DMS53 treated with DMSO at 0.1 percent for 48 hours (cell line): Measurements from ENCODE around the gene ZNF296.
A peak's percentile ranks its signal among the peaks of the same experiment; 100 is the strongest.
"Not testable (repeated sequence)": the region's sequence is repeated elsewhere in the genome, so short reads cannot be mapped to it uniquely, and the experiment has no call there.

ENCODE experiments used
- DNase-seq: peaks from one replicate; lab custom pipeline; 2025; ENCODE audit not compliant: unreplicated experiment; lab: John Stamatoyannopoulos, UW

Gene ZNF296

DNA sequence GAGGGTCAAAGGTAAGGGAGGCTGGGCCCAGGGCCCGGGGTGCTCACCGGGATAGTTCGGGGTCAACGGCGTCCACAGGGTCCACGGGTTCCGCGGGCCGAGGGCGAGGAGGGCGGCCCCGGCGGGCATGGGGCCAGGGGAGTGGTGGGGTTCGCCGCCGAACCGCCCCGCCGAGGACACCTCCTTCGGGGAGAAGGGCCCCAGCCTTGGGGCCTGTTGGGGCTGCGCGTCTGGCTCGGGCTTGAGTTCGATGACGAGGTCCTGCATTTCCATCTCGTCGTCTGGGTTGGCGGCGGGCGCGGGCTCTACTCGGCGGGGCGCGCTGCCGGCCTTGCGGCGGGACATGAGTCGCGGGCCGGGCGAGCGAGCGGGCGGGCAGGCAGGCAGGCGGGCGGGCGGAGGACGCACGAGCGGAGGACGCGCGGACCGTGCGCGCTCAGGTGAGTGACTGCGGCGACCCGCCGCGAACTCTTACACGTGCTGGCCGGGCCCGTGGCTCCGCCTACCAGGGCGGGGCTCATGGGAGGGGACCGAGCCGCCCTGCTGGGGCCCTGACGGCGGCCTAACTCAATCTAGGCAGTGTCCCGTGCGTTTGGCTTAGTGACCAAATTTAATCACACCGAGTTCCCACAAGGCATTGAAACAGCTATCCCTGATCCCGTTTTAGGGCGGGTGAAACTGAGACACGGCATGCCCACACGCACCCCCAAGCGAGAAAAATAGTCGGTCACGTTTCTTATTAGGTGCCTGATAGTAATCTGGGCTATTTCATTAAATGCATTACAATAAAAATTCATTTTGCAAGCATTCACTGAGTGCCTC lies at the start of gene ZNF296:
Gene ZNF296 (minus strand): TSS at position 450 of the 822 bp plus-strand sequence. CDS start 105 bp downstream, at position 345.
- DNase-seq: peak; percentile 41

DNA sequence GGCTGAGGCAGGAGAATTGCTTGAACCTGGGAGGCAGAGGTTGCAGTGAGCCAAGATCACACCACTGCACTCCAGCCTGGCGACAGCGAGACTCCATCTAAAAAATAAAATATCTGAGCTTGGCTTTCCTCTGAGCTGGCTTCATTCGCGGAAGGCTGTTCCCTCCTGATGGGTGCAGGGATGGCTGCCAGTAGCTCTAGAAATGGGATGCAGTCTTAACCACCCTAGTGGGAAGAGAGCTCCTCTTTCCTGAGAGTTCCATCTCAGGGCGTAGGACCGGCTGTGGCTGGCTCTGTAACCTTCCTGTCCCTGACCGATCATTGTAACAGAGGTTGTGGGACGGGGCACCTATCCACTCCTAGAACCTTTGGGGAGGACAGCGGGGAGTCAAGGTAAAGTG lies 49.1 kb upstream of the ZNF296 start:
- DNase-seq: no peak

DNA sequence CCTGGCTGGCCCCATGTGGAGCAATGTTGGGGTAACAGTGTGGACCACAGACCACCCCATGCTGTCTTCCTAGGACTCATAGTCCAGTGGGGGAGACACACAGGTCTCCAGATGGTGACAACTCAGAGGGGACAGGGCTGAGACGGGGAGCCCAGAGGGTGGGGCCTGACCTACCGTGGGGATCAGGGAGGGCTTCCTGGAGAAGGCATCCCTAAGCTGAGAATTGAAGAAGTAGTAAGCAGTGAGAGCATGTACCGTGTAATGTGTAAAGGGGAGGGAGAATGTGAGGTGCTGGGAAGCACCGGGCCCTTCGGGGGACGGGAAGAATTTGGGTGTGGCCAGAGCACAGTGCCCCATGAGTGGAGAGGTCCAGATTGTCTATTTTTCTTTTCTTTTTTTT lies 47.7 kb upstream of the ZNF296 start:
- DNase-seq: no peak

DNA sequence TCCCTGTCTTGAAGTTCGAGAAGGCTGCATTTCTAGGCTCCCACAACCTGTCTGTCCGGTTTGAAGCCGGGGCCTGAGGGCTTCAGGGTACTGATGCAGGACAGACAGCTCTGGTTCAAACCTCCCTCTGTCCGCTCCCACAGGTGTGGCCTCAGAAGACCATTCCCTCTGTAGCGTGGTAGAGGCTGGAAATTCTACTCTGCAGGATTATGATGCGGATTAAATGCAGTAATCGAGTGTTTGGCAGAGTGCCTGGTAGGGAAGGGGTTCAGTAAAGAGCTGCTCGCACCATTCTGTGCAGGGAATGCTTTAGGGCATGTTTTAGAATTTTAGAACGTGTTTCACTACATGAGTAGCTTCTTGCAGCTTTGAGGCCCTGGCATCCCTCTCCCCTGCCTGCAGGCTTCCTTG lies 47.2 kb upstream of the ZNF296 start:
- DNase-seq: no peak

DNA sequence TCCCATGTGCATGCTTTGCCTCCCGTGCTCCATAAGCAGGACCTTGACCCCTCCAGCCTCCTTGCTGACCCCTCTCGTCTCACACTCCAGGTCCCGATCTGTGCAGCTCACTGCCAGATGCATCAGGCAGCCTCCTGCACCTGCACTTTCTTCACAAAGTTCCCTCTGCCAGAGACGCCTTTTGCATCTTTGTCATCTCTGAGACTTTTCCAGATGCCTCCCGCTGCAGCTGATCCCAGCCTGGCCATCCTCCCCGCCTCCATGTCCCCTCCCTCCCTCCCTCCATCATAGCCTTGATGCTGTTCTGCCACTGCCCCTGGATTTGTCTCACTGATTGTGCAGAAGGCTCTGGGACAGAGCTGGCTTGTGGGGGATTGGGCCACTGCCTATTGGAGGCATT lies 46.6 kb upstream of the ZNF296 start:
- no peak for DNase-seq

DNA sequence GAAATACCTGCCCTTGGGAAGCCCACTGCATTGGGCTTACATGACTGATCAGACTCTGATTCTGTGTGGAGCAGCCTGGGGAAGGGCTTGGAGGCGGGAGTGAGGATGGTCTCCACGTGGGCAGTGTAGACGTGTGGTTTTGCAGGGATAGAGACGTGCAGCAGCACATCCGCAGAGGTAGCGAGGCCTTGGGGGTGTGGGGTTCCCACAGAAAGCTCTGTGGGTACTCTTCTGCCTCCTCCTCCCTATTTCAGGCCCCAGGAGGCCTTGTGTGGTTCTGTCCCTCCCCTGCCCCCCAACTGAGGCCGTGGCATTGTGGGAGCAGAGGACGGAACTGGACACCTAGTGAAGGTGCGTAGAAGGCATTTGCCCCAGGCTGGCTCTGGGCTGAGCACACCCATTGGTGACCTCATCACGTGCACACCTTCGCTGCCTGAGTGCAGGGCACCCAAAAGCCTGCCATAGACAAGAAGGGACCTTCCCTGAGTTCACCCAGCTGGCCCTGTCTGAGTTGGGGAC lies 45.6 kb upstream of the ZNF296 start:
- DNase-seq: no peak

DNA sequence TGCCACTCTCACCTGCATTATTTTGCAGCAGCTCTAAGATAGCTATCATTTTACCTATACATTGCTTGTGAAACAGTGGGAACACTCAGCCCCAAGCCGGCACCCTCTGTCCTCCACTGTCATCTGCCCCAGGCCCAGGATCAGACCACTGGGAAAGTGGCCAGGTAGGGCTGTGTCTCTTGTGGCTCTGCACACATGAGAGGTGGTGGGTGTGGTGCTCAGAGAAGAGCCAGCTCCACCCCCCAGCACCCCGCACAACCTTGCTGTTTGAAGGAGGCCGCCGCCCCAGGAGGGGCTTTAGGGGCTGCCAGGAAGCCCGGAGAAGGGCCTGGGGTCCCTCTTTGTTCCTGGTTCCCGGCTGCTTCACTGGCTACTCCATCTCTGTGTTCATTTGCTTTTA lies 43.3 kb upstream of the ZNF296 start:
- DNase-seq: no peak

DNA sequence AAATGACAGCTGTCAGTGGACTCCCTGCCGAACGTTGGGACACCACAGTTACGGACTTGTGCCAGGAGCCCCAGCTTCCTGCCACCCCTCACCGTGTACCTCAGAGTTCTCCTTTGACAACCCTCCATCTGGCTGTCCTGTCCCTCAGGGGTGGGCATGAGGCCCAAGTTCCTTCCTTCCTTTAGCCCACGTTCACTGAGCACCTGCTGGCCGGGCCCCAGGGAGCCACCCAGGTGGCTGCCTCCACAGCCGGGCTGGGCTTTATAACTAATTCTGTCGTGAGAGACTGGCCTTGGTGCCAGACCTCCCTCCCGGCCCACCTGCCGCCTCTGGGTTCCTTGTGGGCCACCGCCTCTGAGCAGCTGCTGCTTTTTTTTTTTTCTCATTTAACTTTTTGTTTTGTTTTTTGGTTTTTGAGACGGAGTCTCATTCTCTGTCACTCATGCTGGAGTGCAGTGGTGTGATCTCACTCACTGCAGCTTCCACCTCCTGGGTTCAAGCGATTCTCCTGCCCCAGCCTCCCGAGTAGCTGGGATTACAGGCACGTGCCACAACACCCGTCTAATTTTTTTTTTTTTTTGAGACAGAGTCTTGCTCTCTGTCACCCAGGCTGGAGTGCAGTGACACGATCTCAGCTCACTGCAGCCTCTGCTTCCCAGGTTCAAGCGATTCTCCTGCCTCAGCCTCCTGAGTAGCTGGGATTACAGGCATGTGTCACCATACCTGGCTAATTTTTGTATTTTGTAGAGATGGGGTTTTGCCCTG lies 42.5 kb upstream of the ZNF296 start:
- DNase-seq: not testable (repeated sequence)

DNA sequence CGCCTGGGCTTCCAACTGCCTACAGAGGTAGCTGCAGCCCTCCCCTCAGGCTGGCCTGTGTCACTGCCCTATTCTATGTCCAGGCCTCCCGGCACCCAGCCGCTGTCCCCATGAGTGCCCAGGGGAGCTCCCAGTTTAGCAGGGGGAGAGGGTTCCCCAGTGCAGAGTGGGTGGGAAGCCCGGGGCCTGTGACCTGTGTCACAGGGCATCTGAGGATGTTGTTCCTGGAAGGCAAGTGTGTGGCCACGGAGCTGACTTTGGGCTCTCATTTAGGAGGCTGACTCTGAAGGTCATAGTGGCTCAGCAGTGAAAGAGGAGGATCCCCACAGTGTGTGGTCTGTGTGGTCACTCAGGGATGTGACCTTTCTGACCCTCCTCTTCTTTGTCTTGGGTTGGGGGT lies 41.8 kb upstream of the ZNF296 start:
- DNase-seq: no peak

DNA sequence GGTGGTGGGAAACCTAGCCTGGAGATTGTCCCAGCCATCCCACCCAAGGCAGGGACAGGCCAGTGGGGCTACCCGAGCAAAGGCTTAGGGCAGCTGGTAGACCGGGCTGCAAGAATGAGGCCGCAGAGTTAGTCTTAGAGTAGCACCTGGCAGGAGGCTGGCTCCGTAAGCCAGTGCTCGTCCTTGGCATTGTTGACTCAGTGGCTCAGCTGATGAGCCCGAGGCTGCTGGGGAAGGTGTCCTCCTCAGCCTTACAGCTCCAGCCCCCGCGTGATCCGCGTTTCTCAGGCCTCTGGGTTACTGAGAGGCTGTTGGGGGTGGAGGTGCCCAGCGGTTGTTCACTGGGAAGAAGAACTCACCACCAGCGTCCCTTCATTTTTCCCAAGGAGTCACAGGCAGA lies 41.4 kb upstream of the ZNF296 start:
- peak; percentile 16 for DNase-seq

DNA sequence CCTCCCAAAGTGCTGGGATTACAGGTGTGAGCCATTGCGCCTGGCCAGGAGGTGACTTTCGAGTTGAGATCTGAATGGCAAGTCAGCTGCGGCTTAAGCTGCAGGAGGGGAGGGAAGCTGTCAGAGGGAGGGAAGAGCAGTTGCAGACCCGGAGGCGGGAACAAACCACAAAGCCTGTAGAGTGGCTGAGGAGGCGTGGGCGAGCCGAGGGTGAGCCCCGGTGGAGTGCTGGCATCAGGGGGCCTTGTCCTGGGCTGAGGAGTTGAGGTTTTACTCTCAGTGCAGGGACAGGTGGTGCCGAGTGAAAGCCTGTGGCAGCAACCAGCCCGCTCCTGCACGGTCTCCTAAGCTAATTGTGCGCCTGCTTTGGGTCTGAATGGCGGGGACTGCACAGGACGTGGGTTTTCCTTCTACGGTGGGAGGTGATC lies 40.9 kb upstream of the ZNF296 start:
- DNase-seq: no peak

DNA sequence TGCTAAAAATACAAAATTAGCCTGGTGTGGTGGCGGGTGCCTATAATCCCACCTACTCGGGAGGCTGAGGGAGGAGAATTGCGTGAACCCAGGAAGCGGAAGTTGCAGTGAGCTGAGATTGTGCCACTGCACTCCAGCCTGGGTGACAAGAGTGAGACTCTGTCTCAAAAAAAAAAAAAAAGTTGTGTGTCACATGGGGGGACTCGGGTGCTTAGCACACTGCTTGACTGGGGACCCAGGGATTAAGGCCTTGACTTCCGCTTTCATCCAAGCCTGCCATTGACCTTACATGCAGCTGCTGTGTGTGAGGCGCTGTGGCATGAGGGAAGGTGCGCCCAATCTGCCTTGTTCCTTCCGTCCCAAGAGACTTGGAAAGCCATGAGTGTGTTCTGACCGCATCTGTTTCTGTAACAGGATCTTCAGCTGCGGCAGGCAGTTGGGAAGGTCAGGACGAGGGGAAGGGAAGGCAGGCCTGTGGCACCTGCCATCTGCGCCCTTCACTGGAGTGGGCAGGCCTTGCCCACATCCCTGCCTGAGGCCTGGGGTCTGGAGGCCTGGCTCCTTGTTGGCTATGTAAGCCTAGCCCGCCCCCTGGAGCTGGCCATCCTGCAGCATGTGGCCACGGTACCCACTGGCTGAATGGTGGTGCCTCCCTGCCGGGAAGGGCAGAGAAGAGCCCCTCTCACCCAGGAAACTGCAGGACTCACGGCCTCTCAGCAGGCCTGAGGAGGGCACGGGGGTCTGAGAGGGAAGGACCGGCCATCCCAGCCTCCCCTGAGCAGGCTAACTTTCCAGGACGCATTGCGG lies 39.7 kb upstream of the ZNF296 start:
- no peak for DNase-seq

DNA sequence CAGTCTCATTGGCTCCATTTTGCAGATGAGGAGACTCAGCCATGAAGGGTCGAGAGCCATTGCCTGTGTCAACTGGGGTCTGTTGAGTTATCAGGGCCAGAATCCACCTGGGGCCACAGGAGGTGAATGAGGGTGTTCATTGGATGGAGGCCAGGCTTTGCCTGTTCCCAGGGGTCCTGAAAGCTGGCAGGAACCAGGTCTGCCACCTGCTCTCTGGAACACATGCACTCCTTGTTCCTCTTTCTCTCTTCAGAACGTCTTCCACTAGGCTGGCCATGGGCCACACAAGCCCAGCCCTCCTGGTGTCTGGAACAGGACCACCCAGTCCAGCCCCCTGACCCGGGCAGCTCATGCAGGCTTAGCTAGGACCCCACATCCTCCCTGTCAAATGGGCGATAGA lies 37.8 kb upstream of the ZNF296 start:
- no peak for DNase-seq

DNA sequence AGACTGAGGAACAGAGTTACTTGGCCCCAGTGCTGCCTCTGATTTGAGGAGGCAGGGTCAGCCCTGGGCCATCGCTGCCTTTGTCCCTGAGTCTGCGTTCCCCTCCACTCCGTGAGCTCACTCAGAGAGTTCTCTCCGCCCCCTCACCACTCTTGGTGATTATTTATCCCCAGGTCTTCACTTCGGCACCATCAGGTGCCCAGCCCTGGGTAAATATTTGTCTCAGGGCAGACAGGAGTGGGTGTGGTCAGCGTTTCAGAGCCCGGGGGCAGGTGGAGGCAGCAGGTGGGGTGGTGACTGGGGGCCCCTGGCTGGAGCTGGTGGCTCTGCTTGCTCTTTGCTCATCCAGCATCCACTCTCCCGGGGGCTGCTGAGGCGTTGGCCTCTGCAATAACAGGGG lies 37.4 kb upstream of the ZNF296 start:
- peak; percentile 86 for DNase-seq

DNA sequence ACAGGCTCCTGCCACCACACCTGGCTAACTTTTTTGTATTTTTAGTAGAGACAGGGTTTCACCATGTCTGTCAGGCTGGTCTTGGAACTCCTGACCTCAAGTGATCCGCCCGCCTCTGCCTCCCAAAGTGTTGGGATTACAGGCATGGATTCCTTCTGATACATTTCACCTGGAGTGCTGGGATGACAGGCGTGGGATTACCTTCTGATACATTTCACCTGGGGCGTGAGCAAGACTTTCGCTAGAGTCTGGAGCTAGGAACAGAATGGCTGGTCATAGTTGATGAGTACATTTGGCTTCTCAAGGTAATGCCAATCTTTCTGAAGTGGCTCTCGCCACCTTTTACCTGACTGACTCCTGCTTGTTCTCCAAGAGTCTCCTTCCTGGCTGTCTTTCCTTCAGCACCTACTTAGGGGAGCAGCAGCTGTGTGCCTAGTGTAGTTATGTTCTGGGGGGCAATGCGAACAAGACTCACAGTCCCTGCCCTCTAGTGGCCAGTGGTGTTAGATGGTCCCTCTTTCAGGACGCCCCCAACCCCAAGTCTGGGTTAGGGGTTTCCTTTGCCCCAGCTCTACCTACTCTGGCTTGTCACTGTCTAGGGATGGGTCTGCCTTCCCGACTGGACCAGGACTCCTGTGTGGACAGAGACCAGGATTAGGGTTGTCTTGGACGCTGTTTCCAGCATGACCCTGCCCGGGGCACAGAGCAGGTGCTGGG lies 36.0 kb upstream of the ZNF296 start:
- DNase-seq: no peak

DNA sequence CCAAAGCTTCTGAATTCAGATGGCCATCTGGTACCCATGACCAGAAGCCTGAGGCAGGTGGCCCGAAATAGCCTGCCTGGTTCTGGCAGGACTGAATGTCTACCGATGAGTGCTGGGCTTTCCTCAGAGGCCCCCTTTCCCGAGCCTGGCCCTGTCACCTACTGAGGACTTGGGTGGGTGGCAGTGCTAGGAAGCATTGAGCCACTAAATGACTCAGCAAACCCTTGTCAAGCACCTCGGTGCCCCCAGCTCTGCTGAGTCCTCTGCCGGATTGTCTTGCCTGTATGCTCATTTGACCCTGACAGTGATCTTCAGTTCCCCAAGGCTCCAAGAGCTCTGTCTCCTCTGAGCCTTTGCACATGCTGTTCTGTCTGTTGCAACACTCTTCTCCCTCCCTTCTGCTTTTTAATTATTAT lies 34.6 kb upstream of the ZNF296 start:
- DNase-seq: no peak

DNA sequence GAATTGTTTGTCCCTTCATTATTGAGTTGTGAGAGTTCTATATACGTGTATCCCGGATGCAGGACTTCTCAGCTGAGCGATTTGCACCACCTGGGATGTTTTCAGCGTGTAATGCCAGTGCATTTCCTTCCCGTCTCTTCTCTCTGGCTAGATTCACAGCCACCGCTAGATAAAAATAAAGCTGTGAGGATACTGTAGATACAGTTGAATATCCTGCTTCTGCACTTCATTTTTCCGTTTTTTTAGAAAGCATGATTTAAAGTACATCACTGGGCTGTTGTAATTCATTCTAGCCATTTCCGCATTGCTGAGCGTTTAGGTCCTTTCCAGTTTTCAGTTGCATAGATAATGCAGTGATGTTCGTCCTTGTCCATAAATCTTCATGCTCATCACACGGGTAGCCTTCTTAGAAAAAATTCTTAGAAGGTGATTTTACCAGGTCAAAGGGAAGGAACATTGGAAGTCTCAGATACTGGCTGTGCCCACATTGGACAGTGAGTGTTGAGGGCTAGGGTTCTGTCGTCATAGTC lies 31.4 kb upstream of the ZNF296 start:
- no peak for DNase-seq

DNA sequence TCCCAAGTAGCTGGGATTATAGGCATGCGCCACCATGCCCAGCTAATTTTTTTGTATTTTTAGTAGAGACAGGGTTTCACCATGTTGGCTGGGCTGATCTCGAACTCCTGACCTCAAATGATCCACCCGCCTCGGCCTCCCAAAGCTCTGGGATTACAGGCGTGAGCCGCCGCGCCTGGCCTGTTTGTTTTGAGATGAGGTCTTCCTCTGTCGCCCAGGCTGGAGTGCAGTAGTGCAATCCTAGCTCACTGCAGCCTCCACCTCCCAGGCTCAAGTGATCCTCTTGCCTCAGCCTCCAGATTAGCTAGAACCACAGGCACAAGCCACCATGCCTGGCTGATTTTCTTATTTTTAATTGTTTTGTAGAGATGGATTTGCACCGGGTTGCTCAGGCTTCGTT lies 30.1 kb upstream of the ZNF296 start:
- not testable (repeated sequence) for DNase-seq

DNA sequence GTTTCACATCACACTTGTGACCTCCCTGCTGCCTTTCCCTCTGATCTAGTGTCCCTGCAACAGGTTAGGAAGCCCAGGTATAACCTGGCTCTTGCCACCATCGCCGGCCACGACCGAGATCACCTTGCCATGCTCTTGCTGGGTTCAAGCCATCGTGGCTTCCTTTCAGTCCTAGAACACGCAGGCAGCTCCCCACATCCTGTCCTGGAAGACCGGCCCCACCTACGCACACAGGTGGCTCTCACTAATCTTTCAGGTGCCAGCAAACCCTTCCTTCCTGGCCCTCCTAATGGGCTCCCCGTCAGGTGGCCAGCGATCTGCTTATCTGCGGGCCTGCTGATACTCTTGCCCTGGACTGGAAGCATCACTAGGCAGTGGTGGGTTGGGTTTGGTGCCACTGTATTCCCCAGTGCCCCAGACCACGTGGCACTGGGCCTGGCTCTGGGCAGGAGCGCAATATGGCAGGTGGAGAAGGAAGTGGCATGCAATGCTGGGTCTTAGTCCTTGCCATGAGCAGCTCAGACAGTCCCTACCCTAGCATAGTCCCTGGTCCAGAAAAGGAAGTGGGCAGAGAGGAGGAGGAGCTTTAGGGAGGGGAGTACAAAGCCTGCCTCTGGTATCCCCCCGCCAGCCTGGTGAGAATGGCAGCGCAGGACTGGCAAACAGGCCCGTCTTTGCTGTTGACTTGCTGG lies 28.5 kb upstream of the ZNF296 start:
- DNase-seq: no peak
